ENCODE data around the gene UGT1A7. TPM values are rescaled to one million over a fixed set of nuclear protein-coding genes. Genes with fewer than 3 reads are reported as not detected.

The UGT1A7 gene
- total RNA-seq, 4 donors from 2014 or later: 4.6 TPM; not detected in 3

DNA sequence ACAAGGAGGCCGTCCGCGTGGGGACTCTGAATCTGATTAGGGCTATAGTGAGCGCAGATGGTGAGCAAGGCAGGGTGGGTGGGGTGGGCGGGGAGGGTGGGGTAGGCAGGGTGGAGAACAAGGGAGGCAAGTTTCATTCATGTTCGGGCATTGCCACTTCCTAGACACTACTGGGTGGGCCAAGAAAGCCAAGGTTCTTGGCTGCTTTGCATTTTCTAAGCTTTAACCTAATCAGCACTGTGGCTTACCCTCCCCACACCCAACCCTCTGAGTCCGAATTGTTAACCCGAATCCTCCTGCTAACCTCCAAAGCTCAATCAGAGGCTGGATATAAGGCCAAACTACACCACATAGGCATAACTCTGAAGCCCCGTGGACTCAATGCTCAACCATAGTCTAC is 114.6 kb downstream of the UGT1A7 start:
- WGBS, 2 donors (ENCODE audit: low coverage in 1 of 2): 80 to 89% methylated on average over 1 to 3 of the region's 9 CpGs
- H3K9me3 ChIP-seq: no peaks in the 10 kb centered on the region
- TF ChIP-seq, protein P1, sequence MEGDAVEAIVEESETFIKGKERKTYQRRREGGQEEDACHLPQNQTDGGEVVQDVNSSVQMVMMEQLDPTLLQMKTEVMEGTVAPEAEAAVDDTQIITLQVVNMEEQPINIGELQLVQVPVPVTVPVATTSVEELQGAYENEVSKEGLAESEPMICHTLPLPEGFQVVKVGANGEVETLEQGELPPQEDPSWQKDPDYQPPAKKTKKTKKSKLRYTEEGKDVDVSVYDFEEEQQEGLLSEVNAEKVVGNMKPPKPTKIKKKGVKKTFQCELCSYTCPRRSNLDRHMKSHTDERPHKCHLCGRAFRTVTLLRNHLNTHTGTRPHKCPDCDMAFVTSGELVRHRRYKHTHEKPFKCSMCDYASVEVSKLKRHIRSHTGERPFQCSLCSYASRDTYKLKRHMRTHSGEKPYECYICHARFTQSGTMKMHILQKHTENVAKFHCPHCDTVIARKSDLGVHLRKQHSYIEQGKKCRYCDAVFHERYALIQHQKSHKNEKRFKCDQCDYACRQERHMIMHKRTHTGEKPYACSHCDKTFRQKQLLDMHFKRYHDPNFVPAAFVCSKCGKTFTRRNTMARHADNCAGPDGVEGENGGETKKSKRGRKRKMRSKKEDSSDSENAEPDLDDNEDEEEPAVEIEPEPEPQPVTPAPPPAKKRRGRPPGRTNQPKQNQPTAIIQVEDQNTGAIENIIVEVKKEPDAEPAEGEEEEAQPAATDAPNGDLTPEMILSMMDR (IDR thresholded peaks at IDR 0.05): no peak
- TF ChIP-seq EP300 (IDR thresholded peaks at IDR 0.05) (no peak), POLR2A (IDR thresholded peaks at IDR 0.05) (no peak), POLR2AphosphoS5 (IDR thresholded peaks at IDR 0.05) (no peak)
- no peaks in the 10 kb centered on the region for H3K36me3 ChIP-seq
- no peaks in the 10 kb centered on the region for H3K4me1 ChIP-seq
- ATAC-seq: no peak
- H3K4me3 ChIP-seq: no peak overlapping the region
- no peak overlapping the region for H3K27ac ChIP-seq
- H3K27me3 ChIP-seq: peaks cover 5% of the 10 kb centered on the region

- ATAC-seq: no peak
- Histone ChIP-seq H3K9me3 (no peaks in the 10 kb centered on the region), H3K36me3 (no peaks in the 10 kb centered on the region), H3K27ac (no peak overlapping the region), H3K4me3 (no peak overlapping the region), H3K27me3 (peaks cover 11% of the 10 kb centered on the region), H3K4me1 (no peaks in the 10 kb centered on the region)
- 100% methylated on average over 2 of the region's 14 CpGs; no CpG with 5 or more reads in 1 of the 2 donors for WGBS, 2 donors (ENCODE audit: low coverage in 1 of 2)
- no peak for TF ChIP-seq EP300 (IDR thresholded peaks at IDR 0.05)
- TF ChIP-seq POLR2AphosphoS5 (IDR thresholded peaks at IDR 0.05): no peak
- no peak for TF ChIP-seq POLR2A (IDR thresholded peaks at IDR 0.05)
- TF ChIP-seq, protein P1 (IDR thresholded peaks at IDR 0.05): no peak
Observed at GRCh38 chr2:233798335-233799086, 116.8 kb downstream of the UGT1A7 start.

GRCh38 chr2:233799087-233799665 is 117.5 kb downstream of the UGT1A7 start:
- no peak for TF ChIP-seq POLR2A (IDR thresholded peaks at IDR 0.05)
- no peak for TF ChIP-seq POLR2AphosphoS5 (IDR thresholded peaks at IDR 0.05)
- TF ChIP-seq, protein P1 (IDR thresholded peaks at IDR 0.05): no peak
- TF ChIP-seq EP300 (IDR thresholded peaks at IDR 0.05): no peak
- H3K4me1 ChIP-seq: no peaks in the 10 kb centered on the region
- H3K27me3 ChIP-seq: peaks cover 13% of the 10 kb centered on the region
- WGBS, 2 donors (ENCODE audit: low coverage in 1 of 2): 0 to 55% methylated on average over 1 to 7 of the region's 7 CpGs
- H3K27ac ChIP-seq: no peak overlapping the region
- H3K9me3 ChIP-seq: no peaks in the 10 kb centered on the region
- H3K4me3 ChIP-seq: no peak overlapping the region
- no peaks in the 10 kb centered on the region for H3K36me3 ChIP-seq
- no peak for ATAC-seq

GRCh38 chr2:233799716-233800115 is 118.0 kb downstream of the UGT1A7 start:
- no CpG with 5 or more reads among the region's 5 CpGs for WGBS, 2 donors (ENCODE audit: low coverage in 1 of 2)
- peaks cover 13% of the 10 kb centered on the region for H3K27me3 ChIP-seq
- H3K4me3 ChIP-seq: no peak overlapping the region
- no peaks in the 10 kb centered on the region for H3K4me1 ChIP-seq
- no peaks in the 10 kb centered on the region for H3K36me3 ChIP-seq
- no peak for ATAC-seq
- H3K27ac ChIP-seq: no peak overlapping the region
- no peak for TF ChIP-seq POLR2A (IDR thresholded peaks at IDR 0.05)
- TF ChIP-seq POLR2AphosphoS5 (IDR thresholded peaks at IDR 0.05): no peak
- TF ChIP-seq EP300 (IDR thresholded peaks at IDR 0.05): no peak
- TF ChIP-seq, protein P1 (IDR thresholded peaks at IDR 0.05): no peak
- no peaks in the 10 kb centered on the region for H3K9me3 ChIP-seq

GRCh38 chr2:233800208-233800607 is 118.5 kb downstream of the UGT1A7 start:
- no peak for ATAC-seq
- TF ChIP-seq POLR2A (IDR thresholded peaks at IDR 0.05) (no peak), POLR2AphosphoS5 (IDR thresholded peaks at IDR 0.05) (no peak)
- no peak overlapping the region for H3K4me3 ChIP-seq
- H3K9me3 ChIP-seq: no peaks in the 10 kb centered on the region
- H3K4me1 ChIP-seq: no peaks in the 10 kb centered on the region
- 80 to 83% methylated on average over 1 of the region's 7 CpGs for WGBS, 2 donors (ENCODE audit: low coverage in 1 of 2)
- no peaks in the 10 kb centered on the region for H3K36me3 ChIP-seq
- H3K27ac ChIP-seq: no peak overlapping the region
- H3K27me3 ChIP-seq: peaks cover 13% of the 10 kb centered on the region
